SK-N-SH (cell line): Measurements from ENCODE around the gene SLC27A2. TPM values are rescaled to one million over a fixed set of nuclear protein-coding genes. Genes with fewer than 3 reads are reported as not detected.

Source experiments
- CTCF ChIA-PET: fragments of 300-600, 350-600 bp; formaldehyde crosslinking; extraction: SDS; loops from one replicate; lab custom pipeline; 2021; lab: Yijun Ruan, JAX
- POLR2A ChIA-PET: fragments of 350-600 bp; sonication (Branson Sonifier 250); formaldehyde crosslinking; extraction: SDS; loops from one replicate; lab custom pipeline; 2020; ENCODE audit warnings: antibody characterized with exemption, inconsistent platforms; lab: Yijun Ruan, JAX
- DNase-seq: peaks from one replicate; pipeline ENCODE4 v3.0.0; 2012
- H2AFZ ChIP-seq: fragments of 200-600 bp; sonication (generic); 2 replicates; pipeline ENCODE4 v1.8.1; 2016; ENCODE audit warnings: antibody characterized with exemption, mild to moderate bottlenecking, low read depth
- H3F3A ChIP-seq: fragments of 200-600 bp; sonication (generic); replicated peaks from 2 replicates; pipeline ENCODE3; 2016; ENCODE audit warnings: antibody characterized with exemption, mild to moderate bottlenecking; ENCODE audit not compliant: insufficient read depth
- H3K27ac ChIP-seq, 2 experiments: fragments of 200-500 bp in 1 of 2; fragments of 200-600 bp in 1 of 2; sonication (Bioruptor generic) in 1 of 2; sonication (generic), shearing (Covaris generic) in 1 of 2; 2 replicates each; pipeline versions ENCODE4 v1.5.1 to v1.6.1; 2014 to 2016; ENCODE audit warnings: low read depth in 2 of 2, inconsistent platforms in 1 of 2, low read length in 1 of 2, mild to moderate bottlenecking in 1 of 2, mixed read lengths in 1 of 2
- H3K27me3 ChIP-seq: fragments of 200-600 bp; sonication (generic), shearing (Covaris generic); 2 replicates; pipeline ENCODE4 v1.6.1; 2016; ENCODE audit warnings: mixed run types; ENCODE audit not compliant: insufficient read depth
- H3K36me3 ChIP-seq, 2 experiments: fragments of 200-500 bp in 1 of 2; fragments of 200-600 bp in 1 of 2; sonication (Bioruptor generic) in 1 of 2; sonication (generic) in 1 of 2; replicated peaks in 1 of 2; 2 replicates each; pipeline versions ENCODE3 to v1.5.1; 2014 to 2016; ENCODE audit warnings: low read length in 1 of 2, mild to moderate bottlenecking in 1 of 2; ENCODE audit not compliant: insufficient read depth in 2 of 2, control insufficient read depth in 1 of 2
- H3K4me1 ChIP-seq, 2 experiments: fragments of 200-500 bp in 1 of 2; fragments of 200-600 bp in 1 of 2; sonication (Bioruptor generic) in 1 of 2; sonication (generic), shearing (Covaris generic) in 1 of 2; 2 replicates each; pipeline versions ENCODE4 v1.5.1 to v1.6.1; 2014 to 2016; ENCODE audit warnings: low read depth in 1 of 2, low read length in 1 of 2, mixed run types in 1 of 2; ENCODE audit not compliant: insufficient read depth in 2 of 2, control insufficient read depth in 1 of 2
- H3K4me2 ChIP-seq: fragments of 200-600 bp; sonication (generic), shearing (Covaris generic); 2 replicates; pipeline ENCODE4 v1.6.1; 2017; ENCODE audit warnings: mixed run types
- H3K4me3 ChIP-seq, 2 experiments: fragments of 200-500 bp in 1 of 2; fragments of 200-600 bp in 1 of 2; sonication (Bioruptor generic) in 1 of 2; sonication (generic), shearing (Covaris generic) in 1 of 2; 2 replicates each; pipeline versions ENCODE4 v1.5.1 to v1.8.1; 2014 to 2016; ENCODE audit warnings: low read depth in 2 of 2, inconsistent platforms in 1 of 2, low read length in 1 of 2, mild to moderate bottlenecking in 1 of 2, mixed read lengths in 1 of 2, moderate library complexity in 1 of 2
- H3K79me2 ChIP-seq: fragments of 200-600 bp; sonication (generic); 2 replicates; pipeline ENCODE4 v1.8.1; 2017; ENCODE audit warnings: mild to moderate bottlenecking; ENCODE audit not compliant: insufficient read depth
- H3K9ac ChIP-seq: fragments of 200-600 bp; sonication (generic); 2 replicates; pipeline ENCODE4 v1.6.1; 2017; ENCODE audit warnings: mixed run types
- H3K9me2 ChIP-seq: fragments of 200-600 bp; sonication (generic); 2 replicates; pipeline ENCODE4 v1.6.1; 2017; ENCODE audit warnings: mixed run types
- H3K9me3 ChIP-seq: fragments of 200-600 bp; sonication (generic); 2 replicates; pipeline ENCODE4 v1.6.1; 2017; ENCODE audit warnings: mixed run types, mild to moderate bottlenecking, moderate library complexity
- H4K20me1 ChIP-seq: fragments of 200-600 bp; sonication (generic); 2 replicates; pipeline ENCODE4 v1.6.1; 2017; ENCODE audit warnings: mild to moderate bottlenecking, mixed run types; ENCODE audit not compliant: insufficient read depth
- EP300 ChIP-seq, 2 experiments: IDR thresholded peaks; 2 replicates each; pipeline versions ENCODE4 v1.4.0 to v1.6.1; 2012; ENCODE audit warnings: borderline replicate concordance in 1 of 2, low read depth in 1 of 2, low read length in 1 of 2
- EZH2phosphoT487 ChIP-seq: fragments of 200-600 bp; sonication (generic); IDR thresholded peaks from 2 replicates; pipeline ENCODE4 v1.6.1; 2017; ENCODE audit warnings: low read depth, mixed run types, mild to moderate bottlenecking, antibody characterized with exemption, moderate library complexity, borderline replicate concordance
- FOXJ3 ChIP-seq: sonication (generic); formaldehyde crosslinking; IDR thresholded peaks from 2 replicates; pipeline ENCODE4 v1.5.1; 2020; ENCODE audit warnings: mild to moderate bottlenecking, missing genetic modification reagents
- FOXM1 ChIP-seq: IDR thresholded peaks from 2 replicates; pipeline ENCODE4 v1.4.0; 2012; ENCODE audit warnings: low read depth, mild to moderate bottlenecking
- GATA2 ChIP-seq: sonication (generic); formaldehyde crosslinking; IDR thresholded peaks from 2 replicates; pipeline ENCODE4 v1.5.0; 2020; ENCODE audit warnings: mild to moderate bottlenecking, missing genetic modification reagents
- MEF2A ChIP-seq: IDR thresholded peaks from 2 replicates; pipeline ENCODE4 v1.4.0; 2012; ENCODE audit warnings: low read depth, borderline replicate concordance
- MXI1 ChIP-seq: IDR thresholded peaks from 2 replicates; pipeline ENCODE4 v1.6.1; 2012; ENCODE audit warnings: mild to moderate bottlenecking, low read depth, low read length, improper control_type of control experiment
- NFIC ChIP-seq: IDR thresholded peaks from 2 replicates; pipeline ENCODE4 v1.4.0; 2012; ENCODE audit warnings: borderline replicate concordance
- POLR2AphosphoS5 ChIP-seq: IDR thresholded peaks from 2 replicates; pipeline ENCODE4 v1.6.1; 2012; ENCODE audit warnings: low read depth, low read length
- RFX5 ChIP-seq: IDR thresholded peaks from 2 replicates; pipeline ENCODE4 v1.6.1; 2012; ENCODE audit warnings: mild to moderate bottlenecking, improper control_type of control experiment, low read length
- RXRA ChIP-seq: IDR thresholded peaks from 2 replicates; pipeline ENCODE4 v1.4.0; 2012; ENCODE audit warnings: low read depth, mild to moderate bottlenecking, borderline replicate concordance
- SIN3A ChIP-seq: IDR thresholded peaks from 2 replicates; pipeline ENCODE4 v1.6.1; 2012; ENCODE audit warnings: low read depth, mild to moderate bottlenecking, low read length, moderate library complexity, borderline replicate concordance
- SMC3 ChIP-seq: IDR thresholded peaks from 2 replicates; pipeline ENCODE4 v1.6.1; 2012; ENCODE audit warnings: low read depth, low read length, improper control_type of control experiment
- TEAD4 ChIP-seq: IDR thresholded peaks from 2 replicates; pipeline ENCODE4 v1.4.0; 2012; ENCODE audit warnings: mild to moderate bottlenecking, borderline replicate concordance; ENCODE audit not compliant: insufficient read depth
- WGBS: methylation state at CpG from one replicate; pipeline ENCODE4 v1.1.6; 2017; ENCODE audit warnings: low lambda C conversion rate; 5-methylcytosine and 5-hydroxymethylcytosine counted together
- polyA plus RNA-seq, 3 experiments: library from polyadenylated mRNA; depleted of rRNA; stranded (reverse); fragments of >200 nt; gene quantifications; 2 replicates each; pipeline ENCODE4 v1.2.3, GENCODE V29; 2012
- TF ChIP-seq, protein P1 (sequence below): fragments of 200-600 bp; sonication (generic); IDR thresholded peaks from 2 replicates; pipeline ENCODE4 v1.6.1; 2017; ENCODE audit warnings: antibody characterized with exemption, mild to moderate bottlenecking, moderate library complexity
- TF ChIP-seq, protein P2 (sequence below): fragments of 150-350 bp; IDR thresholded peaks from 2 replicates; pipeline ENCODE4 v1.6.1; 2016; ENCODE audit warnings: mild to moderate bottlenecking, low read depth, low read length
- TF ChIP-seq, protein P3 (sequence below): IDR thresholded peaks from 2 replicates; pipeline ENCODE4 v1.4.0; 2012; ENCODE audit warnings: low read depth, borderline replicate concordance

The SLC27A2 gene
- polyA plus RNA-seq, 1 of the 3 experiments (the other 2 are of a cell fraction) = 0.49 TPM

DNA sequence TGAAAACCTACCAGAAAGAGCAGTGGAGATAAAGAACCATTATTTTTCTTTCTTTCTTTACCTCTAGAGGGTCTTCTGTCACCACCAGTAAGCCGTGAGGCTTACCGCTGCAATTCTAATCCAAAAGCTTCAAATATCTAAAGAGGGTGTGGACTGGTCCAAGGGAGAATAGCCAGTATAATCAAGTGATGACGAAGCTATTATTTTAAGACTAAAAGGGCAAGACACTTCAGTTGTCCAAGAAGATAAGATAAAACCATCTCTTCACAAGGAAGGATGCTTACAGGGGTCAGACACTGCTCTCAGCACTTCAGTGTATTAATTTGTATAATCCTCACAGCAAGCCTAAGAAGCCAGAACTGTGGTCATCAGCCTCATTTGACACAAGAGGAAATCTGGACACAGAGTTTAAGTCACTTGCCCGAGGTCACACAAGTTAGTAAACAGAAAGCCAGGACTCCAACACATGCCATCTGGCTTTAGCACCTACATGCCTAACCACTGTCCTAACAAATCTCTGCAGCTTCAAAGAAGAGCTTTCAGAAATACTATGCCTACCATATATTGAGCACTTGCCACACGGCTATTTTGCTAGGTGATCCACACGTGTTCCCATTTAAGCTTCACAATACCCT, 68.9 kb downstream of the SLC27A2 start:
- CTCF ChIA-PET = no interaction called here

DNA sequence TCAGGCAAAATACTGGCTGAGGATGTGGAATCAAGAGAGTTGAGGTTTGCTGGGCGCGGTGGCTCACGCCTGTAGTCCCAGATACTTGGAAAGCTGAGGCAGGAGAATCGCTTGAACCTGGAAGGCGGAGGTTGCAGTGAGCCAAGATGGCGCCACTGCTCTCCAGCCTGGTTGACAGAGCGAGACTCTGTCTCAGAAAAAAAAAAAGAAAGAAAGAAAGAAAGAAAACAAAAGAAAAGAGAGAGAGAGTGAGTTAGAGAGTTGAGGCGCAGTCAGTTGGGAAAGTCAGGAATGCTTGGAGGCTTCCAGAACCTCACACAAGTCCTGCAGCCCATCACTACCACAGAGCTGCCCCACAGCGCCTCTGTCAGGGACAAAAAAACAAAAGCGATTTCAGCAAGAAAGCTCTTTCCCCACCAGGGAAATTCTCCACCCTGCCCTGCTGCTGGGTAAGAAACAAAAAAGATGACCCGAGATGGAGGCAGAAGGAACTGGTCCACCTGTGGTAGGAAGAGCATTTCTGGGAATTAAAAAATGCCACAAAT, 69.7 kb downstream of the SLC27A2 start:
- H4K20me1 ChIP-seq = no peaks in the 10 kb centered on the region
- peaks cover 0 to 7% of the 10 kb centered on the region in 2 experiments; a peak in 1 of 4 replicates for H3K4me1 ChIP-seq
- ChIA-PET POLR2A (no interaction called here), CTCF (interaction anchor here (0.9 kb wide), 1 partner anchor 95 kb away, joined by 3 read pairs; no protein-coding TSS in a partner anchor)
- H3K36me3 ChIP-seq = no peaks in the 10 kb centered on the region
- DNase-seq = no peak
- H3K9me3 ChIP-seq = no peaks in the 10 kb centered on the region
- WGBS = 83% methylated on average over 11 of the region's 11 CpGs
- H3K4me3 ChIP-seq = no peak overlapping the region
- H3K4me2 ChIP-seq = no peak overlapping the region
- no peaks in the 10 kb centered on the region for H3K27me3 ChIP-seq
- H2AFZ ChIP-seq = no peak overlapping the region
- H3K9ac ChIP-seq = no peak overlapping the region
- no peaks in the 10 kb centered on the region for H3K9me2 ChIP-seq
- H3K79me2 ChIP-seq = no peaks in the 10 kb centered on the region
- no peak overlapping the region for H3K27ac ChIP-seq
- no peaks in the 10 kb centered on the region for H3F3A ChIP-seq
- TF ChIP-seq, protein P1, sequence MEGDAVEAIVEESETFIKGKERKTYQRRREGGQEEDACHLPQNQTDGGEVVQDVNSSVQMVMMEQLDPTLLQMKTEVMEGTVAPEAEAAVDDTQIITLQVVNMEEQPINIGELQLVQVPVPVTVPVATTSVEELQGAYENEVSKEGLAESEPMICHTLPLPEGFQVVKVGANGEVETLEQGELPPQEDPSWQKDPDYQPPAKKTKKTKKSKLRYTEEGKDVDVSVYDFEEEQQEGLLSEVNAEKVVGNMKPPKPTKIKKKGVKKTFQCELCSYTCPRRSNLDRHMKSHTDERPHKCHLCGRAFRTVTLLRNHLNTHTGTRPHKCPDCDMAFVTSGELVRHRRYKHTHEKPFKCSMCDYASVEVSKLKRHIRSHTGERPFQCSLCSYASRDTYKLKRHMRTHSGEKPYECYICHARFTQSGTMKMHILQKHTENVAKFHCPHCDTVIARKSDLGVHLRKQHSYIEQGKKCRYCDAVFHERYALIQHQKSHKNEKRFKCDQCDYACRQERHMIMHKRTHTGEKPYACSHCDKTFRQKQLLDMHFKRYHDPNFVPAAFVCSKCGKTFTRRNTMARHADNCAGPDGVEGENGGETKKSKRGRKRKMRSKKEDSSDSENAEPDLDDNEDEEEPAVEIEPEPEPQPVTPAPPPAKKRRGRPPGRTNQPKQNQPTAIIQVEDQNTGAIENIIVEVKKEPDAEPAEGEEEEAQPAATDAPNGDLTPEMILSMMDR = no peak
- TF ChIP-seq MEF2A (no peak), SIN3A (no peak), TEAD4 (no peak), POLR2AphosphoS5 (no peak), RXRA (no peak), GATA2 (no peak), FOXM1 (no peak), FOXJ3 (CRISPR knock-in tag) (no peak), NFIC (no peak), RFX5 (no peak)
- TF ChIP-seq, protein P2, sequence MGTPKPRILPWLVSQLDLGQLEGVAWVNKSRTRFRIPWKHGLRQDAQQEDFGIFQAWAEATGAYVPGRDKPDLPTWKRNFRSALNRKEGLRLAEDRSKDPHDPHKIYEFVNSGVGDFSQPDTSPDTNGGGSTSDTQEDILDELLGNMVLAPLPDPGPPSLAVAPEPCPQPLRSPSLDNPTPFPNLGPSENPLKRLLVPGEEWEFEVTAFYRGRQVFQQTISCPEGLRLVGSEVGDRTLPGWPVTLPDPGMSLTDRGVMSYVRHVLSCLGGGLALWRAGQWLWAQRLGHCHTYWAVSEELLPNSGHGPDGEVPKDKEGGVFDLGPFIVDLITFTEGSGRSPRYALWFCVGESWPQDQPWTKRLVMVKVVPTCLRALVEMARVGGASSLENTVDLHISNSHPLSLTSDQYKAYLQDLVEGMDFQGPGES = no peak

More for the DNA sequence above, 68.9 kb downstream of the SLC27A2 start:
- Histone ChIP-seq H3K36me3 (no peaks in the 10 kb centered on the region), H3K4me3 (no peak overlapping the region), H3K4me1 (peaks cover 0 to 7% of the 10 kb centered on the region in 2 experiments; a peak in 1 of 4 replicates), H2AFZ (no peak overlapping the region), H3K27ac (no peak overlapping the region), H3F3A (no peaks in the 10 kb centered on the region), H3K9me3 (no peaks in the 10 kb centered on the region), H3K9ac (no peak overlapping the region), H3K4me2 (no peak overlapping the region), H3K79me2 (no peaks in the 10 kb centered on the region), H3K9me2 (no peaks in the 10 kb centered on the region), H4K20me1 (no peaks in the 10 kb centered on the region), H3K27me3 (no peaks in the 10 kb centered on the region)
- WGBS = 62% methylated on average over 6 of the region's 6 CpGs
- no peak for TF ChIP-seq SIN3A
- no peak for TF ChIP-seq SMC3
- TF ChIP-seq EP300 (IDR thresholded peaks at IDR 0.05; ENCODE audit: borderline replicate concordance in 1 of 2, low read depth in 1 of 2, low read length in 1 of 2) = no peak
- TF ChIP-seq NFIC = no peak
- TF ChIP-seq, protein P2 = no peak
- TF ChIP-seq GATA2 = no peak
- TF ChIP-seq, protein P3, sequence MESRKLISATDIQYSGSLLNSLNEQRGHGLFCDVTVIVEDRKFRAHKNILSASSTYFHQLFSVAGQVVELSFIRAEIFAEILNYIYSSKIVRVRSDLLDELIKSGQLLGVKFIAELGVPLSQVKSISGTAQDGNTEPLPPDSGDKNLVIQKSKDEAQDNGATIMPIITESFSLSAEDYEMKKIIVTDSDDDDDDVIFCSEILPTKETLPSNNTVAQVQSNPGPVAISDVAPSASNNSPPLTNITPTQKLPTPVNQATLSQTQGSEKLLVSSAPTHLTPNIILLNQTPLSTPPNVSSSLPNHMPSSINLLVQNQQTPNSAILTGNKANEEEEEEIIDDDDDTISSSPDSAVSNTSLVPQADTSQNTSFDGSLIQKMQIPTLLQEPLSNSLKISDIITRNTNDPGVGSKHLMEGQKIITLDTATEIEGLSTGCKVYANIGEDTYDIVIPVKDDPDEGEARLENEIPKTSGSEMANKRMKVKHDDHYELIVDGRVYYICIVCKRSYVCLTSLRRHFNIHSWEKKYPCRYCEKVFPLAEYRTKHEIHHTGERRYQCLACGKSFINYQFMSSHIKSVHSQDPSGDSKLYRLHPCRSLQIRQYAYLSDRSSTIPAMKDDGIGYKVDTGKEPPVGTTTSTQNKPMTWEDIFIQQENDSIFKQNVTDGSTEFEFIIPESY = no peak
- no peak for TF ChIP-seq MXI1
- TF ChIP-seq EZH2phosphoT487 = no peak
- POLR2A ChIA-PET = no interaction called here
- no peak for DNase-seq
